Measurements from ENCODE around the gene HECTD3. TPM values are rescaled to one million over a fixed set of nuclear protein-coding genes. Genes with fewer than 3 reads are reported as not detected.

Gene HECTD3
- total and polyA plus RNA-seq, 2 of the 4 experiments (the other 2 are of a cell fraction): 12.2 to 39.5 TPM

- no peak overlapping the region for H3K9ac ChIP-seq (ENCODE audit: low read depth, low read length)
- no peaks in the 10 kb centered on the region for H3K79me1 ChIP-seq (ENCODE audit: low read depth in 1 of 2, low read length in 2 of 2)
- POLR2A ChIA-PET (ENCODE audit: unreplicated experiment): no interaction called here
- DNase-seq: no peak
- no peaks in the 10 kb centered on the region for H4K20me1 ChIP-seq (ENCODE audit: insufficient read depth, low read length)
- no peak overlapping the region for H4K91ac ChIP-seq (ENCODE audit: insufficient read depth, low read depth, low read length)
- H4K5ac ChIP-seq (ENCODE audit: low read depth, low read length): no peak overlapping the region
- H2BK5ac ChIP-seq (ENCODE audit: low read depth, low read length, poor library complexity, severe bottlenecking): no peak overlapping the region
- no peaks in the 10 kb centered on the region for H3K9me3 ChIP-seq (ENCODE audit: control insufficient read depth, insufficient read depth, low read length)
- H3K4ac ChIP-seq (ENCODE audit: low read depth, low read length): no peak overlapping the region
- H3K9me1 ChIP-seq (ENCODE audit: insufficient read depth, low read length): 0 out of 2 replicates have a peak, but pooled peaks cover 3% of the 10 kb centered on the region
- no peak for ATAC-seq (ENCODE audit: low read depth)
- no peak overlapping the region for H2AK5ac ChIP-seq (ENCODE audit: low read depth, low read length)
- H2BK120ac ChIP-seq (ENCODE audit: low read depth, low read length): no peak overlapping the region
- in situ Hi-C loops (cut with MboI; ENCODE audit: low sequenced_read_pairs) (loop anchor here (25.0 kb wide), 1 partner anchor 137 kb away; no protein-coding TSS in a partner anchor), dilution Hi-C loops (cut with HindIII; ENCODE audit: low sequenced_read_pairs, unreplicated experiment) (no loop called here), intact Hi-C loops (cut with micrococcal nuclease) (no loop called here)
- H2BK15ac ChIP-seq (ENCODE audit: low read depth, low read length): no peak overlapping the region
- no peak overlapping the region for H3K23ac ChIP-seq (ENCODE audit: low read depth, low read length)
- no peaks in the 10 kb centered on the region for H3K27me3 ChIP-seq (ENCODE audit: control insufficient read depth, insufficient read depth, low read length)
- CTCF ChIA-PET: no interaction called here
- H2AFZ ChIP-seq (replicated peaks; ENCODE audit: low read length, poor library complexity): no peak overlapping the region
- no peak overlapping the region for H2AK9ac ChIP-seq (replicated peaks; ENCODE audit: low read depth, low read length, poor library complexity)
- H2BK20ac ChIP-seq (ENCODE audit: low read depth, low read length): no peak overlapping the region
- peaks cover 21% of the 10 kb centered on the region for H3K36me3 ChIP-seq (ENCODE audit: control insufficient read depth, insufficient read depth, low read length)
- no peak overlapping the region for H3K4me2 ChIP-seq (ENCODE audit: low read depth, low read length)
- no peak overlapping the region for H3K4me3 ChIP-seq (ENCODE audit: insufficient read depth, low read depth, low read length)
- no peak overlapping the region for H3K14ac ChIP-seq (replicated peaks; ENCODE audit: low read depth, low read length)
- WGBS, 2 experiments (ENCODE audit: extremely low coverage in 2 of 2, insufficient read length in 1 of 2): no CpG with 5 or more reads among the region's 3 CpGs
- H3K27ac ChIP-seq (ENCODE audit: insufficient read depth, low read length): no peak overlapping the region
- no peaks in the 10 kb centered on the region for H3K4me1 ChIP-seq (ENCODE audit: control insufficient read depth, insufficient read depth, low read length)
- H3K56ac ChIP-seq (ENCODE audit: extremely low read depth, insufficient read depth, low read length): no peak overlapping the region
- TF ChIP-seq CHD1 (IDR thresholded peaks at IDR 0.05; ENCODE audit: low read depth, low read length): no peak
- TF ChIP-seq, protein P1, sequence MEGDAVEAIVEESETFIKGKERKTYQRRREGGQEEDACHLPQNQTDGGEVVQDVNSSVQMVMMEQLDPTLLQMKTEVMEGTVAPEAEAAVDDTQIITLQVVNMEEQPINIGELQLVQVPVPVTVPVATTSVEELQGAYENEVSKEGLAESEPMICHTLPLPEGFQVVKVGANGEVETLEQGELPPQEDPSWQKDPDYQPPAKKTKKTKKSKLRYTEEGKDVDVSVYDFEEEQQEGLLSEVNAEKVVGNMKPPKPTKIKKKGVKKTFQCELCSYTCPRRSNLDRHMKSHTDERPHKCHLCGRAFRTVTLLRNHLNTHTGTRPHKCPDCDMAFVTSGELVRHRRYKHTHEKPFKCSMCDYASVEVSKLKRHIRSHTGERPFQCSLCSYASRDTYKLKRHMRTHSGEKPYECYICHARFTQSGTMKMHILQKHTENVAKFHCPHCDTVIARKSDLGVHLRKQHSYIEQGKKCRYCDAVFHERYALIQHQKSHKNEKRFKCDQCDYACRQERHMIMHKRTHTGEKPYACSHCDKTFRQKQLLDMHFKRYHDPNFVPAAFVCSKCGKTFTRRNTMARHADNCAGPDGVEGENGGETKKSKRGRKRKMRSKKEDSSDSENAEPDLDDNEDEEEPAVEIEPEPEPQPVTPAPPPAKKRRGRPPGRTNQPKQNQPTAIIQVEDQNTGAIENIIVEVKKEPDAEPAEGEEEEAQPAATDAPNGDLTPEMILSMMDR (conservative IDR thresholded peaks at IDR 0.05; ENCODE audit: low read depth, low read length): no peak
- no peak for TF ChIP-seq ELK1 (IDR thresholded peaks at IDR 0.05; ENCODE audit: borderline replicate concordance, low read depth, low read length)
- TF ChIP-seq CEBPB (IDR thresholded peaks at IDR 0.05; ENCODE audit: low read depth, low read length): no peak
- no peak for TF ChIP-seq MAFK (IDR thresholded peaks at IDR 0.05; ENCODE audit: low read depth, low read length)
- no peak for TF ChIP-seq MAZ (IDR thresholded peaks at IDR 0.05; ENCODE audit: borderline replicate concordance, low read depth, low read length)
- TF ChIP-seq BHLHE40 (IDR thresholded peaks at IDR 0.05; ENCODE audit: low read depth, low read length): no peak
- no peak for TF ChIP-seq USF2 (IDR thresholded peaks at IDR 0.05; ENCODE audit: low read depth, low read length)
- no peak for TF ChIP-seq RCOR1 (IDR thresholded peaks at IDR 0.05; ENCODE audit: insufficient replicate concordance, low read length)
- TF ChIP-seq MXI1 (IDR thresholded peaks at IDR 0.05; ENCODE audit: borderline replicate concordance, low read depth, low read length): no peak
- no peak for TF ChIP-seq NFE2L2 (IDR thresholded peaks at IDR 0.05; ENCODE audit: low read depth, low read length)
- no peak overlapping the region for H3K18ac ChIP-seq (ENCODE audit: low read depth, low read length)
- no peak overlapping the region for H4K8ac ChIP-seq (ENCODE audit: low read depth in 2 of 2, low read length in 2 of 2)
- no TSS peak for BruUV-seq (replicated peaks)
These were observed 11.9 kb downstream of the HECTD3 start for GRCh38 chr1:44999232-44999631.

All from IMR-90 (cell line).